Measurements from ENCODE around the gene PODNL1.

Gene PODNL1

GRCh38 chr19:13934785-13935109 is 3.5 kb downstream of the PODNL1 start:
- no peak overlapping the region for H3K4me3 ChIP-seq (ENCODE audit: low read depth, low read length)
- no peak for DNase-seq
- in situ Hi-C loops (cut with HindIII; ENCODE audit: low pct_ligation_motif_present, low sequenced_read_pairs): no loop called here
- H3K27ac ChIP-seq: no peak overlapping the region
- no peaks in the 10 kb centered on the region for H3K27me3 ChIP-seq (replicated peaks)
- H3K36me3 ChIP-seq (replicated peaks): no peaks in the 10 kb centered on the region
- TF ChIP-seq CTCF (IDR thresholded peaks at IDR 0.05; ENCODE audit: low read depth, low read length, missing control alignments): no peak

GRCh38 chr19:13932911-13933393 is 5.3 kb downstream of the PODNL1 start:
- Histone ChIP-seq H3K27ac (no peak overlapping the region), H3K36me3 (replicated peaks) (no peaks in the 10 kb centered on the region), H3K27me3 (replicated peaks) (no peaks in the 10 kb centered on the region), H3K4me3 (ENCODE audit: low read depth, low read length) (no peak overlapping the region)
- TF ChIP-seq CTCF (IDR thresholded peaks at IDR 0.05; ENCODE audit: low read depth, low read length, missing control alignments): no peak
- DNase-seq: no peak
- in situ Hi-C loops (cut with HindIII; ENCODE audit: low pct_ligation_motif_present, low sequenced_read_pairs): no loop called here

- DNase-seq: no peak
- no peaks in the 10 kb centered on the region for H3K27me3 ChIP-seq (replicated peaks)
- no peak for TF ChIP-seq CTCF (IDR thresholded peaks at IDR 0.05; ENCODE audit: low read depth, low read length, missing control alignments)
- no peak overlapping the region for H3K27ac ChIP-seq
- in situ Hi-C loops (cut with HindIII; ENCODE audit: low pct_ligation_motif_present, low sequenced_read_pairs): no loop called here
- no peaks in the 10 kb centered on the region for H3K36me3 ChIP-seq (replicated peaks)
- no peak overlapping the region for H3K4me3 ChIP-seq (ENCODE audit: low read depth, low read length)
These were observed 6.0 kb downstream of the PODNL1 start for GRCh38 chr19:13932149-13932637.

GRCh38 chr19:13931391-13932148 is 6.6 kb downstream of the PODNL1 start:
- H3K36me3 ChIP-seq (replicated peaks): peaks cover 2% of the 10 kb centered on the region
- no peaks in the 10 kb centered on the region for H3K27me3 ChIP-seq (replicated peaks)
- no peak for DNase-seq
- no peak for TF ChIP-seq CTCF (IDR thresholded peaks at IDR 0.05; ENCODE audit: low read depth, low read length, missing control alignments)
- no peak overlapping the region for H3K27ac ChIP-seq
- no peak overlapping the region for H3K4me3 ChIP-seq (ENCODE audit: low read depth, low read length)
- in situ Hi-C loops (cut with HindIII; ENCODE audit: low pct_ligation_motif_present, low sequenced_read_pairs): no loop called here

- Histone ChIP-seq H3K27me3 (replicated peaks) (no peaks in the 10 kb centered on the region), H3K27ac (no peak overlapping the region), H3K36me3 (replicated peaks) (peaks cover 2% of the 10 kb centered on the region), H3K4me3 (ENCODE audit: low read depth, low read length) (no peak overlapping the region)
- TF ChIP-seq CTCF (IDR thresholded peaks at IDR 0.05; ENCODE audit: low read depth, low read length, missing control alignments): no peak
- DNase-seq: no peak
- in situ Hi-C loops (cut with HindIII; ENCODE audit: low pct_ligation_motif_present, low sequenced_read_pairs): no loop called here
These were observed 7.8 kb downstream of the PODNL1 start for GRCh38 chr19:13930402-13930801.

GRCh38 chr19:13929956-13930355 is 8.3 kb downstream of the PODNL1 start:
- no peak for TF ChIP-seq CTCF (IDR thresholded peaks at IDR 0.05; ENCODE audit: low read depth, low read length, missing control alignments)
- no peak overlapping the region for H3K27ac ChIP-seq
- in situ Hi-C loops (cut with HindIII; ENCODE audit: low pct_ligation_motif_present, low sequenced_read_pairs): no loop called here
- H3K36me3 ChIP-seq (replicated peaks): peaks cover 4% of the 10 kb centered on the region
- H3K27me3 ChIP-seq (replicated peaks): no peaks in the 10 kb centered on the region
- no peak for DNase-seq
- no peak overlapping the region for H3K4me3 ChIP-seq (ENCODE audit: low read depth, low read length)
